Lung (tissue), 12 donors: ENCODE measurements around the gene COMMD3. TPM values are rescaled to one million over a fixed set of nuclear protein-coding genes. Genes with fewer than 3 reads are reported as not detected.

ENCODE experiments used
- ATAC-seq: fragments of 200-7000 bp; cut with Tn5 transposase; one replicate; pipeline ENCODE4 v1.9.1; 2020; ENCODE audit warnings: moderate number of reproducible peaks; ENCODE audit not compliant: insufficient read depth, low FRiP score
- DNase-seq, 3 donors: peaks; one replicate each; pipeline ENCODE4 v3.0.0-alpha.2; 2013 to 2017
- H3K27ac ChIP-seq, 2 donors: one replicate each; pipeline ENCODE4 v1.5.1; 2013; ENCODE audit warnings: mild to moderate bottlenecking in 2 of 2, moderate library complexity in 2 of 2, control low read depth in 1 of 2, inconsistent platforms in 1 of 2, low read depth in 1 of 2, low read length in 1 of 2
- H3K27me3 ChIP-seq, 3 donors: one replicate each; pipeline ENCODE4 v1.5.1; 2013; ENCODE audit warnings: low read length in 2 of 3; ENCODE audit not compliant: control insufficient read depth in 3 of 3, insufficient read depth in 3 of 3
- H3K36me3 ChIP-seq, 4 donors: one replicate each; pipeline ENCODE4 v1.5.1; 2013; ENCODE audit warnings: low read length in 4 of 4, mild to moderate bottlenecking in 1 of 4, moderate library complexity in 1 of 4; ENCODE audit not compliant: control insufficient read depth in 4 of 4, insufficient read depth in 4 of 4
- H3K4me1 ChIP-seq, 5 donors: one replicate each; pipeline ENCODE4 v1.5.1; 2013; ENCODE audit warnings: low read length in 5 of 5, mild to moderate bottlenecking in 2 of 5, moderate library complexity in 1 of 5; ENCODE audit not compliant: control insufficient read depth in 5 of 5, insufficient read depth in 5 of 5
- H3K4me3 ChIP-seq: one replicate; pipeline ENCODE4 v1.5.1; 2013; ENCODE audit warnings: mild to moderate bottlenecking, control low read depth, moderate library complexity
- H3K9ac ChIP-seq, 2 donors: one replicate each; pipeline ENCODE4 v1.5.1; 2013; ENCODE audit warnings: low read length in 2 of 2, control low read depth in 1 of 2; ENCODE audit not compliant: insufficient read depth in 1 of 2
- H3K9me3 ChIP-seq, 4 donors: one replicate each; pipeline ENCODE4 v1.5.1; 2013; ENCODE audit warnings: low read length in 3 of 4, mild to moderate bottlenecking in 1 of 4, moderate library complexity in 1 of 4; ENCODE audit not compliant: control insufficient read depth in 4 of 4, insufficient read depth in 3 of 4
- WGBS, 2 donors: extraction: QIAGEN DNeasy Blood & Tissue Kit; methylation state at CpG; one replicate each; pipeline ENCODE4 v1.1.7; 2013; 5-methylcytosine and 5-hydroxymethylcytosine counted together
- polyA plus RNA-seq, 2 donors: library from polyadenylated mRNA; stranded (reverse); fragments of 200-250 nt; gene quantifications; one replicate each; pipeline ENCODE4 v1.2.1, GENCODE V29; 2013
- total RNA-seq, 2 donors: library from RNA; depleted of rRNA in 1 of 2; stranded (reverse); fragments of >200 nt in 1 of 2; gene quantifications; one replicate each; pipeline ENCODE4 v1.2.1, GENCODE V29; 2014 to 2021
- TF ChIP-seq, protein P1 (sequence below): IDR thresholded peaks from 2 replicates; pipeline ENCODE4 v1.5.1; 2012; ENCODE audit warnings: mild to moderate bottlenecking; ENCODE audit errors: control extremely low read depth, extremely low read depth
- donor health status: control.
- donor health status: control.
- donor health status: Bipolar disorder and iron deficiency.
- donor health status: healthy.
- donor health status: DM: yes; HTN: yes; CAD: no.

The COMMD3 gene
- total and polyA plus RNA-seq, 4 donors: 40.6 to 70.3 (median 56.2) TPM

DNA sequence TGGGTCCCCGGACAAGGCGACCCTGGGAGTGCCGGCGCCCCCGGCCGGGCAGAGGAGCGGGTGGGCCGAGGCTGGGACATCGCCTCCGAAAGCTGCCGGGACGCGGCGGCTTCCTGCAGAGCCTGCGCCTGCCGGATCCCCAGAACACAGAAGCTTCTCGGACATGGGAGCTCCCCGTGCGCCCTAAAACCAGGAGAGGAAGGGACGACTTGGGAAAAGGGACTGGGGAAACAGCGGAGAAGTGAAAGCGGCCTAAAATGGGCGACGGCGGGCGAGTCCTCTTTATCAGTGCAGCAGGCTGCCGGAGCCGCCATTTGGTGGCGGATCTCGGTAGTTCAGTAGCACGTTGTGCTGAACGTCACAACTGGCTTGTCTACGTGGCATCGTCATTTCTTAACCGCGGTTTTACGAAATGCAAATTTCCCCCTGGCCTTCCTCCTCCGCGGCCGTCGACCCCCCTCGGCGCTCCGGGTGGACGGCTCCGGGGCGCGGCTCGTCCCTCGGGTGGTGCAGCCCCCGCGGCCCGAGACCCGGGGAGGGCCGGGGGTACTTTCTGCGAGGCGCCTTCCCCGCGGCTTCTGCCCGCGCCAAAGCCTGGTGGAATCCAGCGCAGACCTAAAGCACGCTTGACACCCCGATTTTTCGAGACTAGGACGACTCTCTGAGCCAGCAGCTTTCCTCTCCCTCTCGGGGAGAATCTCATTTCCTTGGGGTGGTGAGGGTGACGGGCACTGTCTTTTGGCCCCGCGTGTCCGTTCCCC is 19.2 kb downstream of the COMMD3 start:
- DNase-seq (peak; percentile 75 to 76 (median 76)), ATAC-seq (no peak)
- WGBS, 2 donors: 2 to 4% methylated on average over 65 to 71 of the region's 71 CpGs
- Histone ChIP-seq H3K4me1 (peaks cover 0 to 33% (median 3%) of the 10 kb centered on the region in 5 donors), H3K4me3 (peak overlapping the region; percentile 33), H3K27ac (no peak overlapping the region), H3K27me3 (peaks cover 0 to 64% (median 55%) of the 10 kb centered on the region in 3 donors), H3K9ac (no peak overlapping the region), H3K9me3 (peaks cover 0 to 10% (median 0%) of the 10 kb centered on the region in 4 donors), H3K36me3 (no peaks in the 10 kb centered on the region)
- TF ChIP-seq, protein P1, sequence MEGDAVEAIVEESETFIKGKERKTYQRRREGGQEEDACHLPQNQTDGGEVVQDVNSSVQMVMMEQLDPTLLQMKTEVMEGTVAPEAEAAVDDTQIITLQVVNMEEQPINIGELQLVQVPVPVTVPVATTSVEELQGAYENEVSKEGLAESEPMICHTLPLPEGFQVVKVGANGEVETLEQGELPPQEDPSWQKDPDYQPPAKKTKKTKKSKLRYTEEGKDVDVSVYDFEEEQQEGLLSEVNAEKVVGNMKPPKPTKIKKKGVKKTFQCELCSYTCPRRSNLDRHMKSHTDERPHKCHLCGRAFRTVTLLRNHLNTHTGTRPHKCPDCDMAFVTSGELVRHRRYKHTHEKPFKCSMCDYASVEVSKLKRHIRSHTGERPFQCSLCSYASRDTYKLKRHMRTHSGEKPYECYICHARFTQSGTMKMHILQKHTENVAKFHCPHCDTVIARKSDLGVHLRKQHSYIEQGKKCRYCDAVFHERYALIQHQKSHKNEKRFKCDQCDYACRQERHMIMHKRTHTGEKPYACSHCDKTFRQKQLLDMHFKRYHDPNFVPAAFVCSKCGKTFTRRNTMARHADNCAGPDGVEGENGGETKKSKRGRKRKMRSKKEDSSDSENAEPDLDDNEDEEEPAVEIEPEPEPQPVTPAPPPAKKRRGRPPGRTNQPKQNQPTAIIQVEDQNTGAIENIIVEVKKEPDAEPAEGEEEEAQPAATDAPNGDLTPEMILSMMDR: no peak

DNA sequence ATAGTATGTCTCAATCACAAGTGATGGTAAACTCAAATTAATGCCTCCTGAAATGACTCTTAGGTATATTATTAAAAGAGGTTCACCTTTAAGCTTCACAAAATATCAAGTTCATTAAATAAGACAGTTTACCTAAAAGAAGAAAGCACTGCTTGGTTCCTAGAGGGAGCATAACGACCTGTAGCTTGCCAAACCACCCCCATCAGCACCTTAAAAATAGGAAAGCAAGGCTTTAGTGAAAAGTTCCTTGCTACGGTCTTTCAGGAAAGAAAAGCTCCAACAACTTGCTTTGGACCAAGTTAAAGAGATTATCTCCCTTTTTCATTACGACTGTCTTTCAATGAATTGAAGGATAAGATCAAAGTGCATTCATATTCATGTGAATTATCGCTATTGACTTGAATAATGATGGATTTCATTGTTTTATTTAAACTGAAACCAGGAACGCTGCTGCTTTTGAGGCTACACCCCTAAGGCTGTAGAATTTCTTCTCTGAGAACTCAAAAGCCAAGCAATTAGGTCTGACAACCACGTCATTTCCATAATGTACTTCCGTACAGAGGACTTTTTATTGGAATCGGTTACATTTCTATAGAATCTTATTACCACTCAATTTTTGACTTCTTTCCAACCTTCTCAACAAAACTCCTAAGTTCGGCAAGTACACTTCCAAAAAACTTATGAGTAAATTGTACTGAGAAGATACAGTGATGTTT is 22.2 kb downstream of the COMMD3 start:
- no peak for ATAC-seq
- Histone ChIP-seq H3K4me3 (no peak overlapping the region), H3K36me3 (no peaks in the 10 kb centered on the region), H3K27ac (no peak overlapping the region), H3K4me1 (peaks cover 0 to 39% (median 3%) of the 10 kb centered on the region in 5 donors), H3K9me3 (peaks cover 0 to 10% (median 0%) of the 10 kb centered on the region in 4 donors), H3K27me3 (peaks cover 0 to 79% (median 73%) of the 10 kb centered on the region in 3 donors), H3K9ac (no peak overlapping the region)
- peak in 2 of 3 donors; percentile 24 to 69 for DNase-seq
- TF ChIP-seq, protein P1: no peak
- WGBS, 2 donors: 14 to 19% methylated on average over 9 of the region's 9 CpGs

DNA sequence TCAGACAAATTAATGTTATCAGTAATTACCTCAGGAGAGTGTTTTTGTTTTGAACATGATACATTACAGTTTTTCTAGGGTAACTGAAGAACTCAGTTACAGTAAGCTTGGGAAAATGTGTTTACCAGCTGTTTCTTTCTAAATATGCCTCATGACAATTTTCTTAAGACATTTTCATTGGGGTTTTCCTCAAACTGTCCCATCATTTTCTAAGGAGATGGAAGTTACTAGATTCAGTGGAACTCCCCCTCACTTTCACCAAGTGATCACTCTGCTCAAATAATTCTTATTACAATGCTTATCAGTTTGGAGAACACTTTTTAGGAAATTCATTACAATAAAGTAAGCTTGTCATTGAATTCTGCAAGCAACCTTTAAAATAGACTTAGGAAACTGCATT is 22.7 kb downstream of the COMMD3 start:
- no peak for ATAC-seq
- Histone ChIP-seq H3K9me3 (peaks cover 0 to 7% (median 0%) of the 10 kb centered on the region in 4 donors), H3K4me1 (peaks cover 0 to 33% (median 3%) of the 10 kb centered on the region in 5 donors), H3K4me3 (no peak overlapping the region), H3K9ac (no peak overlapping the region), H3K27ac (no peak overlapping the region), H3K36me3 (no peaks in the 10 kb centered on the region), H3K27me3 (peaks cover 0 to 79% (median 73%) of the 10 kb centered on the region in 3 donors)
- TF ChIP-seq, protein P1: no peak
- DNase-seq: no peak
